Thyroid gland (tissue), 4 donors: ENCODE measurements around the gene NMBR.

ENCODE experiments used
- CTCF ChIP-seq, 6 experiments: fragments of 200-600 bp in 3 of 6; fragments of 450-650 bp in 3 of 6; sonication (generic) in 3 of 6; IDR thresholded peaks; one replicate each; pipeline ENCODE4 v1.5.1; 2016 to 2019; ENCODE audit warnings: antibody characterized with exemption in 6 of 6, mild to moderate bottlenecking in 2 of 6, inconsistent platforms in 1 of 6, moderate library complexity in 1 of 6
- POLR2A ChIP-seq, 2 donors: fragments of 450-650 bp; IDR thresholded peaks; one replicate each; pipeline ENCODE4 v1.6.1; 2017; ENCODE audit warnings: antibody characterized with exemption in 2 of 2, mild to moderate bottlenecking in 2 of 2, moderate library complexity in 1 of 2

DNA sequence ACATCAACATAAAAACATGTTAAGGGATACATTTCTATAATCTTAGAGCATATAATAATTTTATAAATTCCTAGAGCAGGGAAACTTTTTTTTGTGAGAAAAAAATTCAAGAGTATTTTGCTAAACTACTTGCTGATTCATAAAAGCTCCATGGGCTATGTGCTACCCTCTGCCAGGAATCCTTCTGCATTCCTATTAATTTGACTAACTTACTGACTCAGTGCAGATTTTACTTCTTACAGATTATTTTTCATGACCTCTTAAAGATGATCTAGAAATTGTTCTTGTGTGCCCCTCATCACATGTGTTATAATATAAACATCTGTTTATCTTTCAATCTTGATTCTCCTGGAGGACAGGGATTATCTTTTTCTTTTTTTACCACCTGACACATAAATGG lies 5.8 kb upstream of the NMBR start:
- TF ChIP-seq CTCF (IDR thresholded peaks at IDR 0.05) (no peak), POLR2A (IDR thresholded peaks at IDR 0.05) (no peak)
